ENCODE data around the gene CFAP57. TPM values are rescaled to one million over a fixed set of nuclear protein-coding genes. Genes with fewer than 3 reads are reported as not detected.

The CFAP57 gene
- total RNA-seq, 2 experiments from 2014 or later: 0.12 to 0.14 TPM

DNA sequence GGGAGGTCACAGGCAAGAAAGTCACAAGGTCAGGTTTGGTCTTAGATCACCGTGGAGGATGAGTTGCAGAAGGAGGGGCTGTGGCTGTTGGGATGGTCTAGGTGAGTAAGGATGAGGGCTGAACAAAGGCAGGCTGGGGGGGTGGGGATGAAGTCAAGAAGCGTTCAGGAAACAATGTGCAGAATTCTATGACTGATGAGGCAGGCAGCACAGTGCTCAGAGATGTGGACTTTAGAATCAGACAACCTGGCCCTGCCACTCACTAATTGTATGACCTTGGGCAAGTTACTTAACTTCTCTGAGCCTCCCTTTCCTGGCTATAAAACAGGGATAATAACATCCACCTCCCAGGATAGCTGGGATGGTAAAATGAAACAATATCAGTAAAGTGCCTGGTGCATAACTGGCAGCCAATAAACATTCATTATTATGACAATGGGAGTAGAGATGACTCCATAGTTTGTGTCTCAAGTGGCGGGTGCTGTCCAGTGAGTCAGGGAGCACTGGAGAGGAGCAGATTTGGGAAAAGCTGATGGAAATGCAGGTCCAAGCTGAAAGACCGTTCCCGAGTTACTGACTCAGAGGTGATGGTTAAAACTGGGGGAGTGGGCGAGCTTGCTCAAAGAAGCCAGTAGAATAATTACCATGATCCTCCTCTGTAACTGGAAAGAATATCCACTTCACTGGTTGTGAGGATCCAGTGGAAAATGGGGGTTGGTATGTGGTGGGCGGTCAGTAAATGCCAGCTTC is 130.8 kb downstream of the CFAP57 start:
- Mint-ChIP-seq H3K36me3 (ENCODE audit: low read depth) (no peaks in the 10 kb centered on the region), H3K27me3 (ENCODE audit: low read depth) (no peaks in the 10 kb centered on the region), H3K27ac (no peak overlapping the region), H3K9me3 (no peaks in the 10 kb centered on the region), H3K4me1 (ENCODE audit: low read depth) (no peaks in the 10 kb centered on the region), H3K4me3 (no peak overlapping the region)
- CTCF ChIA-PET: no interaction called here
- intact Hi-C loops (cut with micrococcal nuclease): no loop called here
- DNase-seq: no peak

GRCh38 chr1:43303471-43304313 is 131.6 kb downstream of the CFAP57 start:
- Mint-ChIP-seq H3K4me3 (no peak overlapping the region), H3K27me3 (ENCODE audit: low read depth) (no peaks in the 10 kb centered on the region), H3K4me1 (ENCODE audit: low read depth) (no peaks in the 10 kb centered on the region), H3K9me3 (no peaks in the 10 kb centered on the region), H3K36me3 (ENCODE audit: low read depth) (no peaks in the 10 kb centered on the region), H3K27ac (no peak overlapping the region)
- CTCF ChIA-PET: no interaction called here
- no peak for DNase-seq
- intact Hi-C loops (cut with micrococcal nuclease): no loop called here

Small RNA genes lying within 50 kb of the gene (microRNA-seq; reads per million reads assigned to microRNA genes)
- gene MIR6733 (ENCODE audit: borderline microRNAs expressed, borderline replicate concordance): 3.3 reads per million

Other genes with a start within 250 kb of the CFAP57 start
- 10 to 100 TPM; 21.2 to 22.7 TPM for gene SLC2A1, start 213.5 kb upstream of the CFAP57 start, total RNA-seq
- 10 to 100 TPM; 88.0 to 88.3 TPM for gene EBNA1BP2, start within 50 bp of the CFAP57 start, total RNA-seq
- gene TMEM125, start 97.7 kb downstream of the CFAP57 start, total RNA-seq: under 1 TPM in 1 of 2 experiments, not detected in 1; 0.21 TPM
- not detected for gene C1orf210, start 113.3 kb downstream of the CFAP57 start, total RNA-seq
- gene TIE1, start 128.7 kb downstream of the CFAP57 start, total RNA-seq: not detected
- gene MPL, start 165.5 kb downstream of the CFAP57 start, total RNA-seq: not detected
- 100 to 1,000 TPM; 179 to 194 TPM for gene CDC20, start 186.7 kb downstream of the CFAP57 start, total RNA-seq
- gene ELOVL1, start 195.7 kb downstream of the CFAP57 start, total RNA-seq: 10 to 100 TPM; 42.8 to 44.2 TPM
- 10 to 100 TPM; 45.8 to 45.9 TPM for gene MED8, start 217.5 kb downstream of the CFAP57 start, total RNA-seq
- gene SZT2, start 217.6 kb downstream of the CFAP57 start, total RNA-seq: 10 to 100 TPM; 26.6 to 28.2 TPM